Stimulated activated CD8-positive, alpha-beta memory T cell treated with anti-CD3 and anti-CD28 coated beads, Interleukin-7, amount 100 ng/mL, for 4 hours (primary cell): ENCODE data around the gene SMU1.

Experiments used
- DNase-seq, 2 donors: peaks; one replicate each; pipeline ENCODE4 v3.0.0-alpha.2; 2020; ENCODE audit warnings: low read depth in 2 of 2

The SMU1 gene

DNA sequence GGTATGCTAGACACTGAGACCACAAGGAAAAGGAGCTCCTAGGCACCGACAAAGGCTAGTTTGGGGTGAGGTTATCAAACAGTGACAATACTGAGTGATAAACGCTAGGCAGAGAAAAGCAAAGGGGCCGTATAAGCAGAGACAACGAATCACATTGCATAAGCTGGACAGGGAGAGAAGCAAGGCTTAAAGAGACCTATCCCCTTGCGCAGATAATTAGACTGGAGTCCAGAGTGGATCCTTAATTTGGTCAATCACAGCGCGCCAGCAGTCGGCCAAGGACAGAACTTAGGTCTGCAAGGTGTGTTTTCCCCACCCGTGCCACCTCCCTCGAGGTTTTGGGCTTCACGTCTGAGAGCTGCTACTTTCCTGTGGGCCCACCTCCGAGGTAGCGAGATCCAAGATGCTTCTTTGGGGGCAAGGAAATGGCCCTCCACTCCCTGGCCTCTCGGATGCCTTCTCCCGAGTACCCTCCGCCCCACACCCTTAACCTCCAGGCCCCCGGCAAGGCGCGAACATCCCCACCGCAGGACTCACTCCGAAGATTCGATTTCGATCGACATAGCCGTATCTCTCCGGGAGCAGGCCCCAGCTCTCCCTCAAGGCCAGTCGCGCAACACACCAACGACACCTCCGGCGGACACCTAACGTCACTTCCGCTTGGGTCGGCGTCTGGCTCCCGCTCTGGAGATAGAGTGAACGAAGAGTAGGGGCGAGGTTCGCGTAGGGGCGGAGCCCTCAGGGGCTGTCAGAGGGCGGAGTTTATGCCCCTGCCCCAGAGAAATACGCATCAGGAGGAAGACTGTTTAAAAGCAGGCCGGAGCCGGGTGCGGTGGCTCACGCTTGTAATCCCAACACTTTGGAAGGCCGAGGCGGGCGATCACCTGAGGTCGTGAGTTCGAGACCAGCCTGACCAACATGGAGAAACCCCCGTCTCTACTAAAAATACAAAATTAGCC is at the start of gene SMU1:
Gene SMU1, minus strand, starts transcription at position 629 of the 959 bp plus-strand sequence. Its CDS starts 66 bp downstream, at position 563.
- DNase-seq: peak; percentile 92

DNA sequence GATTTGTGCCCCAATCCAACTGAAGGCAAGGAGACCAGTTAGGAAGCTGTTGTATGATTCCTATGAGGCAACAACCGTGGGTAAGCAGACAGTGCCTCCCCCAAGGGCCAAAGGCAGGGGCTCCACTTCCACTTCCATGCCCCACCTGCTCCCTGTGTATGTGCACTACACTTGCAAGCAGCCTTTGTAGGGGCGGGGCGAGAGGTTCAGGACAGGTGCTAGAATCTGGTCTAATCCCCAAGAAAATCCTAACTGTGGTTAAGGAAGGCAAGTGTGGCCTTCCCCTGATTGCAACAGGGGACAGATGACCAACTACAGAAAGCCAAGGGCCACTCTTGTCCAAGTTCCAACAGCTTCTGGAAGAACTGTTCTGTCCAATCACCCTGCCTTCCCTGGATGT is 49.0 kb upstream of the SMU1 start:
- DNase-seq: no peak

GRCh38 chr9:33124751-33125381 is 48.4 kb upstream of the SMU1 start:
- DNase-seq: no peak

GRCh38 chr9:33124046-33124445 is 47.6 kb upstream of the SMU1 start:
- DNase-seq: no peak

GRCh38 chr9:33123407-33124031 is 47.0 kb upstream of the SMU1 start:
- no peak for DNase-seq

GRCh38 chr9:33120620-33121019 is 44.1 kb upstream of the SMU1 start:
- no peak for DNase-seq

DNA sequence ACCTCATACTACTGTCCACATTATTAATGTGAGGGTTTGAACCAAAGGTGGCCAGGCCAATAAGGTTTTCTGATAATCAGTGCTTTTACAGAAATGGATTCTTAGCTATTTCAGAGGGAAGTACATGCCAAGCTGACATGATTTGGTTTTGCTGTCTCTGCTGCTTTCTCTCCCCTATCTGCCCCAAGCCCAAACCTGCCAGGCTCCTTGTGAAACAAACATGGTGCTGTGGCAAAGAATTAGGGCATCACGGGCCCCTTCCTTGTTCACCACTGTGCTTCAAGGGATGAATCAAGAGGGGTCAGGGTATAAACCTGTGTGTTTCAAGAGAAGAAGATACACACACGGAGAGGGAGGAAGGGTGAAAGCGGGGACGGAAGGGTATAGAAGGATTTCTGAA is 41.3 kb upstream of the SMU1 start:
- DNase-seq: no peak

DNA sequence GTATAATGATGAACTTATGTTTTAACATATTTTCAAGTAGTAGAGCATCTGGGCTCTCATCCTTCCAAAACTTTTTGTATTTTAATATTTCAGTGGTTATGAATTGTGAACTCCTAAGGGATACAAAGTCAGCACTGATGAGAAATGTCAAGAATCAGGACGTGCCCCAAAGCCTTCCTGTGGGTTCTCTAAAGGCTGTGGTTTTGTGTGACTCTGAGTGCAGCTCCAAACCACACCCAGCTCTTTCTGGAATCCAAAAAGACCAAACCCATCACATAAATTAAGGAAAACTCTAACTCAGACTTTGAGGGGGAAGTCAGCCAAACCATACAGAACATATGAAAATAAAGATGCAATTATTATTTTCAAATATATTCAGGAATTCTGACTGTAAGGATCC is 40.8 kb upstream of the SMU1 start:
- DNase-seq: no peak

DNA sequence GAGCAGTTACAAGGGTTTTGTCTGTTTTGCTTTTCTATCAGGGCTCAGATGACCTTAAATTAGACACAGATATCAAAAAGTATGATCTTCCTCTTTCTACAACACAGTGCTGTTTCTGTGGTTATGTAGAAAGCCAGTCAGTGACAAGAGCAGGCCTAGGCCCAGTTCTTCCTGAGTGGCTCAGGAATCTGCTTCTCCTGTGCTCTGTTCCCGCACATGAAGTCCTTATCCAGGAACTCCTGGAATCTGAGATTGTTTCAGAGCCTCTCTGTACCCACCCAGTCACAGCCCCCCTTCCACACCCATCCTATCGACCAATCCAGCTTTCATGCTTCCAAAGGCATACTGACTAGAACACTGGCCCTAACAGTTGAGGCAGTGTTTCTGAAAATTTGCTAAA is 40.4 kb upstream of the SMU1 start:
- DNase-seq: no peak

DNA sequence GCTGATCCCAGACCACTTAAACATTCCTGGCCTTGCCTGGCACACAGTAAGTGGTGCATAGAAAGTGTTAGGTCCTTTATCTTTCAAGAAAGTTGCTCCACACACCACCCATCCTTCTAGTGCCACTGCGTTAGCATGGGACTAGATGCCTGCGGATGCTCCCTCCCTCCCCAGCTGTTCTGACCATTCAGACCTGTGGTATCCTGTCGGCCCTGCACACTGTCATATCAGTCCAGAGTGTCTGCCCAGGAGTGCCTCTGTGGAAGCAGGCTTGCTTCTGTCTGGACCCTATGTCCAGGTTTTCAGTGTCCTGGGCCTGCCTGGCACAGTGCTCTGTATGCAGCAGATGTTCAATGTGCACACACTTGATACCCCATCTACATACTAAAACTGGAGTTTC is 38.3 kb upstream of the SMU1 start:
- DNase-seq: no peak

DNA sequence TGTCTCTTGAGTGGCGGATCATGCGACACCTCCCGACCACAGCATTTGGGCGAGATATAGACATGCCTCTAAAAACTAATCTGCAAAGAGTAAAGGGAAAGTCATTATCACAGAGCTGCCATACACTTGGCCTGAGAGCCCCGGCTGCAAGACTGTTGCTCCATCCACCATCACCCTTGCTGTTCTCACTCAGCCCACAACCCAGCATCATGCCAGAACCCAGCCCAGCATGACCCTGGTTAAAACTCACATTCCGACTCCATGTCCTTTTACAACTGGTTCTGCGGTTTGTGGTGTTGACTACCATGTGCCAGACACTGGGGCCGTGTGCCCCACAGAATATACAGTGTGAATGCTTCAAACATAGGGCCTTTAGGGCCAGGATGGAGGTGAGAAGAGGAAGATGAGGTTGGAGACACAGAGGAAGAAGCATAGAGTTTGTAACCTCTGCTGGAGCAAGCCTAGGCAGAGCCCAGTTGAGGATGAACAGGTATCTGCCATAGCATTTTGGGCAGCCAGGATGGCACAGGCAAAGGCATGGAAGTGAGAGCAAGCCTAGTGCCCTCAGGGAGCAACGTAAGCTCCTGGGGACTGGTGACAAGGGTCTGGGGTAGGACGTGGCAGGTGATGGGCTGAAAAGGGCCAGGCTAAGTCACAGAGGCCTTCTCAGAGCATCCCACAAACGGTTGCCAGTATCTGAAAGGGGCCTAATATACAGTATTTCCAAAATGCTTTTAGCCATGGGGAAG is 37.5 kb upstream of the SMU1 start:
- DNase-seq: no peak

GRCh38 chr9:33112094-33112493 is 35.6 kb upstream of the SMU1 start:
- no peak for DNase-seq

DNA sequence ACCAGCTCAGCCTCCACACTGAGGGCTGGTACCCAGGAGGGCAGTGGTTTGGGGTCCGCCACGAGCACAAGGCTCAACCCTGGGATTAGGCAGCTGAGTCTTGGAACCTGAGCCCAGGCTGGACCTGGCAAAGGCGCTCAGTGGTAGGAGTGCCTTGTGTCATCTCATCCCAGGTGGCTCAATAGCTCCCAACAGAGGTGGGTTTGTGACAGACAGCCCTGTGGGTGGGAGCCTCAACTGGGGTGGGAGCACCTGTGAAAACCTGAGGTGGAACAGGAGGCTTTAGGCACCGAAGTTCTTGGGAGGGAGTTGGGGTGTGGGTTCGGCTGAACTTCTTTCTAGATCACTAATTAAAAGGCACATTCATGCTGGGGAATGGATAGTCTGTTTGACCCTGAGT is 35.2 kb upstream of the SMU1 start:
- DNase-seq: no peak

- no peak for DNase-seq
These were observed 34.2 kb upstream of the SMU1 start for GRCh38 chr9:33110686-33111085.

- DNase-seq: no peak
These were observed 33.5 kb upstream of the SMU1 start for GRCh38 chr9:33109850-33110595.

DNA sequence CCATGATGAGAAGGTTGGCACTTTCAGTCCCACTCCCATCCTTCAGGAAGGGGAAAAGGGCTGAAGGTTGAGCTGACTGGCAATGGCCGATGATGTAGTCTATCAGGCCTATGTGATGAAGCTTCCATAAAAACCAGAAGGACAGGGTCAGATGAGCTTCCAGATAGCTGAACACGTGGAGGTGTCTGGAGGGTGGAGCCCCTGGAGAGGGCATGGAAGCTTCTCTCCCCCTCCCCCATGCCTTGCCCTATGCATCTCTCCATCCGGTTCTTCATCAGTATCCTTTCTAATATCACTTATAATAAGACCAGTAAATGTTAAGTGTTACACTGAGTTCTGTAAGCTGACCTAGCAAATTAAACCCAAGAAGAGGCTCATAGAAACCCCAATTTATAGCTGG is 32.6 kb upstream of the SMU1 start:
- no peak for DNase-seq

- DNase-seq: no peak
These were observed 32.0 kb upstream of the SMU1 start for GRCh38 chr9:33108472-33108871.

- no peak for DNase-seq
These were observed 31.3 kb upstream of the SMU1 start for GRCh38 chr9:33107762-33108161.

DNA sequence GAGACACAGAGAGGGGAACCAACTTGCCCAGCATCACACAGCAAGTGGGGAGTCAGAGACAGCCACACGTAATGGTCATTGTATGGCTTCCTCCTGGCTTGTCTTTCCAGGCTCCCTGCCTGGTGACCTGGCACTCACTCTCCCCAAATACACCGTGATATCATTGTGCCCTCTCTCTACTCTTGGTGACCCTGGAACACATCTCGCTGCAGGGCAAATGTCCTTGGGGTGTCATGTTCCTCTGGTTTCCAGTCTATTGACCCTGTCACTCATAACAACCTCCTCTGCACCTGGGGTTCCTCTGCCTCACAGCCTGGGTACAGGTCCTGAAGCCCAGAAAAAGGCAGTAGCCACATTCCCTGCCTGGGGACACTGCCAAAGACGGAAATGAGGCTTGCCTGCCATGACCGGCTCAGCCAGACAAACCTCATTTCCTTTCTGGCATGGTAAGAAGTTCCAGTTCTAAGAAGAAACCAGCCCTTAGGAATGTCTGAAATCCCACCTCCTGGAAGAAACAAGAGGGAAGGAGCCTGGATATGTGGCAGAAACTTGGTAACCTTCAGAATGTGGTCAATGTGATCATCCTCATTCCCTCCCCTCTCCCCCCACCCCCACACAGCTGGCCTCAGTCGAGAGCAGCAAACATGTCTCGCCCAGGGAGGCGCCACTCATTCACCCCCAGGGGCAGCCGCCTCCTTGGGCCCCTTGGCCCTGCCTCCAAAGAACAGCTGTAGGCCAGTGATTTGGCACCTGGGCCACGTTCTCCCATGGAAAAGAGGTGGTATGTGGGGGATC is 30.6 kb upstream of the SMU1 start:
- DNase-seq: no peak

GRCh38 chr9:33106372-33106771 is 29.9 kb upstream of the SMU1 start:
- no peak for DNase-seq
